HepG2 (cell line): ENCODE data around the gene RPP21. TPM values are rescaled to one million over a fixed set of nuclear protein-coding genes. Genes with fewer than 3 reads are reported as not detected.

Experiments
- KLF6 ChIP-seq: IDR thresholded peaks from 2 replicates; pipeline ENCODE4 v1.8.0; 2016; ENCODE audit warnings: missing biosample characterization, missing genetic modification reagents
- NONO ChIP-seq, 2 experiments: fragments of 450-650 bp in 1 of 2; sonication (generic) in 1 of 2; formaldehyde crosslinking in 1 of 2; IDR thresholded peaks in 1 of 2; conservative IDR thresholded peaks in 1 of 2; 2 replicates each; pipeline versions ENCODE4 v1.6.1 to v1.8.0; 2017 to 2022; ENCODE audit warnings: mild to moderate bottlenecking in 1 of 2, missing genetic modification reagents in 1 of 2, moderate library complexity in 1 of 2
- SOX6 ChIP-seq, 2 experiments: fragments of 450-650 bp in 1 of 2; sonication (generic) in 1 of 2; formaldehyde crosslinking in 1 of 2; IDR thresholded peaks; 2 replicates each; pipeline versions ENCODE4 v1.4.0 to v1.6.1; 2017 to 2020; ENCODE audit warnings: antibody characterized with exemption in 1 of 2, mild to moderate bottlenecking in 1 of 2, missing genetic modification reagents in 1 of 2
- ZNF33A ChIP-seq: sonication (generic); formaldehyde crosslinking; IDR thresholded peaks from 2 replicates; pipeline ENCODE4 v1.5.1; 2020; ENCODE audit warnings: missing genetic modification reagents, mild to moderate bottlenecking, moderate library complexity, borderline replicate concordance
- ZNF747 ChIP-seq: sonication (generic); formaldehyde crosslinking; IDR thresholded peaks from 2 replicates; pipeline ENCODE4 v1.8.1; 2023; ENCODE audit warnings: missing genetic modification reagents, mild to moderate bottlenecking, borderline replicate concordance
- polyA plus RNA-seq, 8 experiments: library from polyadenylated mRNA; depleted of rRNA in 3 of 8; stranded (reverse) in 7 of 8; unstranded in 1 of 8; fragments of >200 nt; fragmentation: Illumina TruSeq in 4 of 8; extraction: Trizol in 4 of 8; gene quantifications; 2 replicates each; pipeline versions ENCODE4 v1.2.1 to v1.2.3, GENCODE V29; 2011 to 2016; ENCODE audit warnings: low read depth in 4 of 8, missing spikeins in 1 of 8, mixed read lengths in 1 of 8; ENCODE audit not compliant: insufficient read depth in 1 of 8
- total RNA-seq, 5 experiments: library from RNA; depleted of rRNA; stranded (reverse); fragments of >200 nt; fragmentation: Illumina TruSeq; extraction: Trizol; gene quantifications; 2 replicates each; pipeline ENCODE4 v1.2.3, GENCODE V29; 2016; ENCODE audit warnings: low read depth in 1 of 5
- TF ChIP-seq, protein P1 (sequence below): sonication (generic); formaldehyde crosslinking; IDR thresholded peaks from 2 replicates; pipeline ENCODE4 v1.8.0; 2022; ENCODE audit warnings: mild to moderate bottlenecking, missing genetic modification reagents
- TF ChIP-seq, protein P2 (sequence below): sonication (generic); formaldehyde crosslinking; IDR thresholded peaks from 2 replicates; pipeline ENCODE4 v1.5.0; 2020; ENCODE audit warnings: missing genetic modification reagents
- TF ChIP-seq, protein P3 (sequence below), 2 experiments: sonication (generic) in 1 of 2; formaldehyde crosslinking in 1 of 2; IDR thresholded peaks; 2 replicates each; pipeline versions ENCODE4 v1.6.1 to v1.9.0; 2014 to 2022; ENCODE audit warnings: antibody characterized with exemption in 1 of 2, borderline replicate concordance in 1 of 2, inconsistent platforms in 1 of 2, low read depth in 1 of 2, missing genetic modification reagents in 1 of 2
- TF ChIP-seq, protein P4 (sequence below): sonication (generic); formaldehyde crosslinking; IDR thresholded peaks from 2 replicates; pipeline ENCODE4 v1.4.0; 2020; ENCODE audit warnings: mild to moderate bottlenecking, missing genetic modification reagents, borderline replicate concordance
- TF ChIP-seq, protein P5 (sequence below): sonication (generic); formaldehyde crosslinking; IDR thresholded peaks from 2 replicates; pipeline ENCODE4 v1.8.1; 2023; ENCODE audit warnings: mild to moderate bottlenecking, missing genetic modification reagents

Gene RPP21
- total and polyA plus RNA-seq, 2 of the 13 experiments (the other 11 are each of a cell fraction or from before 2014, with no cell fraction given): 53.1 to 72.3 TPM

DNA sequence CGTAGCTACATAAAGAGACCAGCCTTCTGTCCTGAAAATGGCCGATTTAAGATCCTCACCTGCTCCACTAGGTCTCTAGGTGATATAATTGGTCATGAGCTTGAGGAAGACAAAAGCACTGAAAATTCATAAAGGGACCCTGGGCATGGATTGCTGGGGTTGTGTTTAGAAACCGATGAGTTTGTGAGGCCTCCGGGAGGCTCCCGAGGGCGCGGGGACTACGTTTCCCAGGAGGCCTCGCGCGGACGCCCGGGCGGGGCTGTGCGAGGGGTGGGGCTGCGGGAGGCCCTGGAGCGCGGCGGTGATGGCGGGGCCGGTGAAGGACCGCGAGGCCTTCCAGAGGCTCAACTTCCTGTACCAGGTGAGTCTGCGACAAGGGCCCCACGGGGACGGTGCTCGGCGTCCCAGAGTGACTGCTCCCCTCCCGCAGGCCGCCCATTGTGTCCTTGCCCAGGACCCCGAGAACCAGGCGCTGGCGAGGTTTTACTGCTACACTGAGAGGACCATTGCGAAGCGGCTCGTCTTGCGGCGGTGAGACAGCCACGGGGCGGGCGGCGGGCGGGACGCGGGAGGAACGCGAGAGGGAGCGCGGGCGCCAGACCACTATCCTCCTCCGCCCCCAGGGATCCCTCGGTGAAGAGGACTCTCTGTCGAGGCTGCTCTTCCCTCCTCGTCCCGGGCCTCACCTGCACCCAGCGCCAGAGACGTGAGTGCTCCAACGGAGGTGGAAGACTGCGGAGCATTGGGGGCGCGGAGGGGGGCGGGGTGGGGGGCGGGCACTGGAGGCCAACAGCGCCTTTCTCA lies at the start of gene RPP21 (continued):
- TF ChIP-seq NONO (IDR thresholded peaks at IDR 0.05): no peak
- peak; percentile 87; the same call in 1 of the 2 replicates for TF ChIP-seq NONO (CRISPR knock-in tag; conservative IDR thresholded peaks at IDR 0.05)
- TF ChIP-seq, protein P1, sequence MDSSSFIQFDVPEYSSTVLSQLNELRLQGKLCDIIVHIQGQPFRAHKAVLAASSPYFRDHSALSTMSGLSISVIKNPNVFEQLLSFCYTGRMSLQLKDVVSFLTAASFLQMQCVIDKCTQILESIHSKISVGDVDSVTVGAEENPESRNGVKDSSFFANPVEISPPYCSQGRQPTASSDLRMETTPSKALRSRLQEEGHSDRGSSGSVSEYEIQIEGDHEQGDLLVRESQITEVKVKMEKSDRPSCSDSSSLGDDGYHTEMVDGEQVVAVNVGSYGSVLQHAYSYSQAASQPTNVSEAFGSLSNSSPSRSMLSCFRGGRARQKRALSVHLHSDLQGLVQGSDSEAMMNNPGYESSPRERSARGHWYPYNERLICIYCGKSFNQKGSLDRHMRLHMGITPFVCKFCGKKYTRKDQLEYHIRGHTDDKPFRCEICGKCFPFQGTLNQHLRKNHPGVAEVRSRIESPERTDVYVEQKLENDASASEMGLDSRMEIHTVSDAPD (CRISPR knock-in tag): no peak
- peak; percentile 88 for TF ChIP-seq KLF6 (CRISPR knock-in tag)
- TF ChIP-seq, protein P2, sequence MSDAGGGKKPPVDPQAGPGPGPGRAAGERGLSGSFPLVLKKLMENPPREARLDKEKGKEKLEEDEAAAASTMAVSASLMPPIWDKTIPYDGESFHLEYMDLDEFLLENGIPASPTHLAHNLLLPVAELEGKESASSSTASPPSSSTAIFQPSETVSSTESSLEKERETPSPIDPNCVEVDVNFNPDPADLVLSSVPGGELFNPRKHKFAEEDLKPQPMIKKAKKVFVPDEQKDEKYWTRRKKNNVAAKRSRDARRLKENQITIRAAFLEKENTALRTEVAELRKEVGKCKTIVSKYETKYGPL: peak; percentile 44; the same call in 1 of the 2 replicates
- TF ChIP-seq, protein P3, sequence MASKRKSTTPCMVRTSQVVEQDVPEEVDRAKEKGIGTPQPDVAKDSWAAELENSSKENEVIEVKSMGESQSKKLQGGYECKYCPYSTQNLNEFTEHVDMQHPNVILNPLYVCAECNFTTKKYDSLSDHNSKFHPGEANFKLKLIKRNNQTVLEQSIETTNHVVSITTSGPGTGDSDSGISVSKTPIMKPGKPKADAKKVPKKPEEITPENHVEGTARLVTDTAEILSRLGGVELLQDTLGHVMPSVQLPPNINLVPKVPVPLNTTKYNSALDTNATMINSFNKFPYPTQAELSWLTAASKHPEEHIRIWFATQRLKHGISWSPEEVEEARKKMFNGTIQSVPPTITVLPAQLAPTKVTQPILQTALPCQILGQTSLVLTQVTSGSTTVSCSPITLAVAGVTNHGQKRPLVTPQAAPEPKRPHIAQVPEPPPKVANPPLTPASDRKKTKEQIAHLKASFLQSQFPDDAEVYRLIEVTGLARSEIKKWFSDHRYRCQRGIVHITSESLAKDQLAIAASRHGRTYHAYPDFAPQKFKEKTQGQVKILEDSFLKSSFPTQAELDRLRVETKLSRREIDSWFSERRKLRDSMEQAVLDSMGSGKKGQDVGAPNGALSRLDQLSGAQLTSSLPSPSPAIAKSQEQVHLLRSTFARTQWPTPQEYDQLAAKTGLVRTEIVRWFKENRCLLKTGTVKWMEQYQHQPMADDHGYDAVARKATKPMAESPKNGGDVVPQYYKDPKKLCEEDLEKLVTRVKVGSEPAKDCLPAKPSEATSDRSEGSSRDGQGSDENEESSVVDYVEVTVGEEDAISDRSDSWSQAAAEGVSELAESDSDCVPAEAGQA (IDR thresholded peaks at IDR 0.05; ENCODE audit: low read depth): no peak; the same call in 1 of the 2 replicates
- TF ChIP-seq, protein P3 (CRISPR knock-in tag; IDR thresholded peaks at IDR 0.05; ENCODE audit: borderline replicate concordance): peak; percentile 85
- no peak for TF ChIP-seq ZNF33A (CRISPR knock-in tag)
- peak; percentile 93; the same call in 1 of the 2 replicates for TF ChIP-seq ZNF747 (CRISPR knock-in tag)
- TF ChIP-seq, protein P4, sequence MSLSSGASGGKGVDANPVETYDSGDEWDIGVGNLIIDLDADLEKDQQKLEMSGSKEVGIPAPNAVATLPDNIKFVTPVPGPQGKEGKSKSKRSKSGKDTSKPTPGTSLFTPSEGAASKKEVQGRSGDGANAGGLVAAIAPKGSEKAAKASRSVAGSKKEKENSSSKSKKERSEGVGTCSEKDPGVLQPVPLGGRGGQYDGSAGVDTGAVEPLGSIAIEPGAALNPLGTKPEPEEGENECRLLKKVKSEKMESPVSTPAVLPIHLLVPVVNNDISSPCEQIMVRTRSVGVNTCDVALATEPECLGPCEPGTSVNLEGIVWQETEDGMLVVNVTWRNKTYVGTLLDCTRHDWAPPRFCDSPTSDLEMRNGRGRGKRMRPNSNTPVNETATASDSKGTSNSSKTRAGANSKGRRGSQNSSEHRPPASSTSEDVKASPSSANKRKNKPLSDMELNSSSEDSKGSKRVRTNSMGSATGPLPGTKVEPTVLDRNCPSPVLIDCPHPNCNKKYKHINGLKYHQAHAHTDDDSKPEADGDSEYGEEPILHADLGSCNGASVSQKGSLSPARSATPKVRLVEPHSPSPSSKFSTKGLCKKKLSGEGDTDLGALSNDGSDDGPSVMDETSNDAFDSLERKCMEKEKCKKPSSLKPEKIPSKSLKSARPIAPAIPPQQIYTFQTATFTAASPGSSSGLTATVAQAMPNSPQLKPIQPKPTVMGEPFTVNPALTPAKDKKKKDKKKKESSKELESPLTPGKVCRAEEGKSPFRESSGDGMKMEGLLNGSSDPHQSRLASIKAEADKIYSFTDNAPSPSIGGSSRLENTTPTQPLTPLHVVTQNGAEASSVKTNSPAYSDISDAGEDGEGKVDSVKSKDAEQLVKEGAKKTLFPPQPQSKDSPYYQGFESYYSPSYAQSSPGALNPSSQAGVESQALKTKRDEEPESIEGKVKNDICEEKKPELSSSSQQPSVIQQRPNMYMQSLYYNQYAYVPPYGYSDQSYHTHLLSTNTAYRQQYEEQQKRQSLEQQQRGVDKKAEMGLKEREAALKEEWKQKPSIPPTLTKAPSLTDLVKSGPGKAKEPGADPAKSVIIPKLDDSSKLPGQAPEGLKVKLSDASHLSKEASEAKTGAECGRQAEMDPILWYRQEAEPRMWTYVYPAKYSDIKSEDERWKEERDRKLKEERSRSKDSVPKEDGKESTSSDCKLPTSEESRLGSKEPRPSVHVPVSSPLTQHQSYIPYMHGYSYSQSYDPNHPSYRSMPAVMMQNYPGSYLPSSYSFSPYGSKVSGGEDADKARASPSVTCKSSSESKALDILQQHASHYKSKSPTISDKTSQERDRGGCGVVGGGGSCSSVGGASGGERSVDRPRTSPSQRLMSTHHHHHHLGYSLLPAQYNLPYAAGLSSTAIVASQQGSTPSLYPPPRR (CRISPR knock-in tag): peak; percentile 39; the same call in 1 of the 2 replicates
- TF ChIP-seq SOX6 (IDR thresholded peaks at IDR 0.05): no peak
- TF ChIP-seq SOX6 (CRISPR knock-in tag; IDR thresholded peaks at IDR 0.05): peak; percentile 70
- TF ChIP-seq, protein P5, sequence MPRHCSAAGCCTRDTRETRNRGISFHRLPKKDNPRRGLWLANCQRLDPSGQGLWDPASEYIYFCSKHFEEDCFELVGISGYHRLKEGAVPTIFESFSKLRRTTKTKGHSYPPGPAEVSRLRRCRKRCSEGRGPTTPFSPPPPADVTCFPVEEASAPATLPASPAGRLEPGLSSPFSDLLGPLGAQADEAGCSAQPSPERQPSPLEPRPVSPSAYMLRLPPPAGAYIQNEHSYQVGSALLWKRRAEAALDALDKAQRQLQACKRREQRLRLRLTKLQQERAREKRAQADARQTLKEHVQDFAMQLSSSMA (CRISPR knock-in tag): peak; percentile 44; the same call in 1 of the 2 replicates
